Measurements from ENCODE around the gene GNPDA1.
"Not testable (repeated sequence)": the region's sequence is repeated elsewhere in the genome, so short reads cannot be mapped to it uniquely, and the experiment has no call there.

The GNPDA1 gene

DNA sequence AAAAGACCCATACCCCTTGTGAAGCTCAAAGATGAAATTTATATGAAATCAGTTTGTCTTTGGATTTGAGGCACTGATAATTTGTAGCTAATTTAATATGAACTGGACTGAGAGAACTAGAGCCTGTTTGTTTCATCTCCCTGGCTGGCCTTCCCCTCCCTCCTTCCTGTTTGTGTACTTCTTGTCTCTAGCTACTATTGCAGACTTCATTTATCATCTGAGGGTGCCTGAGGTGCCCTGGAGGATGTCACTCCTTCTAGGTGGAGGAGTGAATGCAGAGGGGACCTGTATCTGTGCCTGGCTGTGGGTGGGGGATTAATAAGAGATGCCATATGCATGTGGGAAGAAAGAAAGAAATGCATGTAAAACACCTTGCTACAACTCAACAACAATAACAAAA, 22.2 kb upstream of the GNPDA1 start:
- Mint-ChIP-seq H3K27me3 (peaks cover 40 to 59% of the 10 kb centered on the region in 2 donors), H3K4me3 (no peak overlapping the region), H3K27ac (no peak overlapping the region), H3K36me3 (no peaks in the 10 kb centered on the region), H3K4me1 (no peaks in the 10 kb centered on the region), H3K9me3 (no peaks in the 10 kb centered on the region)
- ATAC-seq (replicated peaks) (no peak), DNase-seq (no peak)

DNA sequence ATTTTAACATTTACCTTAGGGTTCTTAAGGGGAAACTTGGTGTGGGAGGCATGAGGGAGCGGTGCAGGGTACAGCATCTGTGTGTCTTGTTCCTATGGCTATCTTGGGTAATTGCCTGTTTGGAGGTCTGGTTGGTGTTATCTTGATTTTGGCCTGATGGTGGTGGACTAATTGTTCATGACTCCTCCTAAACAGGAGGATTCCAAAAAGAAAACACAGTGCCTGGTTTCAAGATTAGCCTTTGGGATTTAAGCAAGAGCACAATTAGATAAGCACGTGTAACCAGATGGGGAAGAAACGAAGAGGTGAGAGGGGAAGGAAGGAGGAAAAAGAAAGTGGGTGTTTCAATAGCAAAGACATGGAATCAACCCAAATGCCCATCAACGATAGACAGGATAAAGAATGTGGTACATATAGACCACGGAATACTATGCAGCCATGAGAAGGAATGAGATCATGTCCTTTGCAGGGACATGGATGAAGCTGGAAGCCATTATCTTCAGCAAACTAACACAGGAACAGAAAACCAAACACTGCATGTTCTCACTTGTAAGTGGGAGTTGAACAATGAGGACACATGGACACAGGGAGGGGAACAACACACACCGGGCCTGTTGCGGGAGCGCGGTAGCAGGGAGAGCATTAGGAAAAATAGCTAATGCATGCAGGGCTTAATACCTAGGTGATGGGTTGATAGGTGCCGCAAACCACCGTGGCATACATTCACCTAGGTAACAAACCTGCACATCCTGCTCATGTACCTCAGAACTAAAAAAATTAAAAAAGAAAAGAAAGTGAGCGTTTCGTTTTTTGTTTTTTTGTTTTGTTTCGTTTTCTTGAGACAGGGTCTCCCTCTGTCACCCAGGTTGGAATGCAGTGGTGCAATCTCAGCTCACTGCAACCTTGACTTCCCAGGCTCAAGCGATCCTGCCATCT, 21.1 kb upstream of the GNPDA1 start:
- not testable (repeated sequence) for ATAC-seq (replicated peaks); H3K27ac Mint-ChIP-seq; DNase-seq; H3K36me3 Mint-ChIP-seq; H3K4me3 Mint-ChIP-seq; H3K9me3 Mint-ChIP-seq; H3K4me1 Mint-ChIP-seq
- peaks cover 36 to 60% of the 10 kb centered on the region in 2 donors for H3K27me3 Mint-ChIP-seq

- Mint-ChIP-seq H3K27me3 (peaks cover 36 to 69% of the 10 kb centered on the region in 2 donors), H3K9me3 (no peaks in the 10 kb centered on the region), H3K4me3 (no peak overlapping the region), H3K27ac (no peak overlapping the region), H3K36me3 (no peaks in the 10 kb centered on the region), H3K4me1 (no peaks in the 10 kb centered on the region)
- DNase-seq: no peak
- no peak for ATAC-seq (replicated peaks)
These were observed 20.2 kb upstream of the GNPDA1 start for GRCh38 chr5:142032747-142033631.

GRCh38 chr5:142032150-142032549, 19.3 kb upstream of the GNPDA1 start:
- Mint-ChIP-seq H3K4me1 (no peaks in the 10 kb centered on the region), H3K9me3 (no peaks in the 10 kb centered on the region), H3K36me3 (no peaks in the 10 kb centered on the region), H3K27ac (no peak overlapping the region), H3K4me3 (no peak overlapping the region), H3K27me3 (peaks cover 31 to 62% of the 10 kb centered on the region in 2 donors)
- ATAC-seq (replicated peaks): no peak
- no peak for DNase-seq

GRCh38 chr5:142025637-142026036, 12.8 kb upstream of the GNPDA1 start:
- Mint-ChIP-seq H3K27ac (no peak overlapping the region), H3K4me3 (peak overlapping the region in 1 of 2 donors; percentile 82), H3K36me3 (no peaks in the 10 kb centered on the region), H3K4me1 (peaks cover 7 to 14% of the 10 kb centered on the region in 2 donors), H3K27me3 (peaks cover 12 to 30% of the 10 kb centered on the region in 2 donors), H3K9me3 (no peaks in the 10 kb centered on the region)
- ATAC-seq (replicated peaks) (no peak), DNase-seq (no peak)

DNA sequence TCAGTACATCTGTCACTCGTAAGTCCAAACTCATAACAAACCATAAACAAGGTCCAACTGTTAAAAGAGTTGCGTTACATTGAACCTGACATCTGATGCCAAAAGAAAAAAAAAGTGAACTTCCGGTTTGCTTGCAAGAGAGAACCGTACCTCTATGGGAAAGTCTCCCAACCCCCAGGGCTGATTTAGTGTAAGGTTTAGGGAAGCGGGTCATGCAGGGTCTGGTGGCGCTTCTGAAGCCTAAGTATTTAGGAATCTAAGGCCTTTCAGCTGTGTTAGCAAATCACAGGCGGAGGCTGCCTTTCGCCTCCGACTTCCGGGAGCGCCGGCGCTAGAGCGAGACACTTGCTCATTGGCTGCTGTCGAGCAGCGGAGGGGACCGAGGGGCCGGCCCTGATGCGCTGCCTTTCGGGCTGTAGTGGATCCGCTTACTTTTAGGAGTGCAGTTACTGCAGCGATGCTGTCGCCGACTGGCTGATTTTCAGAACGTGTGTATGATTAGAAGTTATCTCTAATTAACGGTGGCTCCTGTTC, 12.0 kb upstream of the GNPDA1 start:
- H3K36me3 Mint-ChIP-seq: peaks cover 0 to 4% of the 10 kb centered on the region in 2 donors
- peak overlapping the region; percentile 82 to 89 for H3K4me3 Mint-ChIP-seq
- peaks cover 7 to 14% of the 10 kb centered on the region in 2 donors for H3K4me1 Mint-ChIP-seq
- peaks cover 10 to 22% of the 10 kb centered on the region in 2 donors for H3K27me3 Mint-ChIP-seq
- peak; percentile 100 for ATAC-seq (replicated peaks)
- peak; percentile 78 for DNase-seq
- H3K9me3 Mint-ChIP-seq: peaks cover 3 to 5% of the 10 kb centered on the region in 2 donors
- peak overlapping the region; percentile 95 for H3K27ac Mint-ChIP-seq

- no peak for ATAC-seq (replicated peaks)
- peaks cover 0 to 4% of the 10 kb centered on the region in 2 donors for H3K36me3 Mint-ChIP-seq
- peaks cover 5% of the 10 kb centered on the region in 2 donors for H3K9me3 Mint-ChIP-seq
- peaks cover 9 to 14% of the 10 kb centered on the region in 2 donors for H3K4me1 Mint-ChIP-seq
- peaks cover 10 to 15% of the 10 kb centered on the region in 2 donors for H3K27me3 Mint-ChIP-seq
- DNase-seq: no peak
- no peak overlapping the region for H3K4me3 Mint-ChIP-seq
- H3K27ac Mint-ChIP-seq: no peak overlapping the region
These were observed 11.0 kb upstream of the GNPDA1 start for GRCh38 chr5:142023836-142024235.

- peaks cover 0 to 10% of the 10 kb centered on the region in 2 donors for H3K27me3 Mint-ChIP-seq
- peaks cover 33 to 43% of the 10 kb centered on the region in 2 donors for H3K4me1 Mint-ChIP-seq
- peaks cover 5% of the 10 kb centered on the region in 2 donors for H3K9me3 Mint-ChIP-seq
- ATAC-seq (replicated peaks): no peak
- H3K36me3 Mint-ChIP-seq: peaks cover 0 to 7% of the 10 kb centered on the region in 2 donors
- no peak overlapping the region for H3K4me3 Mint-ChIP-seq
- H3K27ac Mint-ChIP-seq: no peak overlapping the region
- DNase-seq: no peak
These were observed 7.4 kb upstream of the GNPDA1 start for GRCh38 chr5:142020122-142020659.

- Mint-ChIP-seq H3K9me3 (peaks cover 5% of the 10 kb centered on the region in 2 donors), H3K36me3 (peaks cover 0 to 7% of the 10 kb centered on the region in 2 donors), H3K4me3 (peak overlapping the region; percentile 26 to 62), H3K27ac (peak overlapping the region; percentile 31), H3K27me3 (peaks cover 0 to 10% of the 10 kb centered on the region in 2 donors), H3K4me1 (peaks cover 37 to 55% of the 10 kb centered on the region in 2 donors)
- DNase-seq: peak; percentile 49
- ATAC-seq (replicated peaks): peak; percentile 36 to 59
These were observed 5.1 kb upstream of the GNPDA1 start for GRCh38 chr5:142017832-142018427.

DNA sequence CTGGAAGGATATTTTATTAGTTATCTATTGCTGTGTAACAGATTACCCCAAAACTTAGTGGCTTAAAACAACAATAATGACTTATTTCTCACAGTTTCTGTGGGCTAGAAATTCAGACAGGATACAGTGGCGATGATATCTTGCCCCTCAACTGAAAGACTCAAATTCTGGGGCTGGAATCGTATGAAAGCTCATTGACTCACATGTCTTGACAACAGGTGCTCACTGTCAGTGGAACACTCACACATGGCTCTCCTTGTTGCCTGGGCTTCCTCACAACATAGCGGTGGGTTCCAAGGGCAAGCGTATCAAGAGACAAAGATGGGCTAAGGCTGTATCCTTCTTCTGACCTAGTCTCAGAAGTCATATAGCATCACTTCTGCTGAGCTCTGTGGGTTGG, 3.7 kb upstream of the GNPDA1 start:
- Mint-ChIP-seq H3K4me1 (peaks cover 43 to 67% of the 10 kb centered on the region in 2 donors), H3K4me3 (peak overlapping the region; percentile 54 to 65), H3K27ac (peak overlapping the region; percentile 95), H3K9me3 (peaks cover 5% of the 10 kb centered on the region in 2 donors), H3K36me3 (peaks cover 0 to 7% of the 10 kb centered on the region in 2 donors), H3K27me3 (peaks cover 0 to 5% of the 10 kb centered on the region in 2 donors)
- ATAC-seq (replicated peaks): peak; percentile 33 to 38
- DNase-seq: peak; percentile 31

DNA sequence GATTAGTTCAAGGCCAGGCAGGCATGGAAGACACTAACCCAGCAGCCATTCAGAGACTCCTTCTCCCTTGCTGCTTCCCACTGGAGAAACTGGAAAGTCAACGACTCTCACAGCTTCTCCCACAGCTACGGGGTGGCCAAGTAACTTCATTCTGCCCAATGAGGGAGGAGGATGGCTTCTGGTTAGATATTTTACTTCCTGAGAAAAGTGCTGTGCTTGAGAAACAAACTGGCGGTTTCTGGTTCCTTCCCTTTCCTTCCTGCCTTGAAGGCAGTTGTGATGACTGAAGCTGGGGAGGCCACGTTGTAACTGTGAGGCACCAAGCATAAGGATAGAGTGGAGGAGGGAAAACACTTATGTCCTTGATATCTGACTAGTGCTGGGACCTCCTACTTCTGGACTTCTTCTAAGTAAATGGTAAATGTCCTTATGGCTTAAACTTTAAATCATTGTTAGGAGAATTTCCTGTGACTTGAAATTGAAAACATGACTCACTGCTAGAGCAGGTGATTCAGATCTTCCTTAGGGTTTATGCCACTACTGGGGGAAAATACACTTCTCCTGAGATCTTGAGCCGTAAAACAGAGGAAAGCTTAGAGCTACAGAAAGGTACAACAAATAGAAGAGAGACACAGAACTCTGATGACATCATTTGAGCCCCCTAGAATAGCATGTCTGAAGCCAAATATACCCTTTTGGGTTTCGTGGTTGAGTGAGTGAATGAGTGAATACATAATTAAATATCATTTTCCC, 3.1 kb upstream of the GNPDA1 start:
- ATAC-seq (replicated peaks) (peak; percentile 62 to 66), DNase-seq (peak; percentile 26)
- Mint-ChIP-seq H3K4me3 (peak overlapping the region; percentile 26 to 43), H3K27ac (peak overlapping the region; percentile 95), H3K36me3 (peaks cover 2 to 7% of the 10 kb centered on the region in 2 donors), H3K9me3 (peaks cover 5% of the 10 kb centered on the region in 2 donors), H3K27me3 (peaks cover 0 to 5% of the 10 kb centered on the region in 2 donors), H3K4me1 (peaks cover 43 to 67% of the 10 kb centered on the region in 2 donors)

- Mint-ChIP-seq H3K4me3 (peak overlapping the region in 1 of 2 donors; percentile 4), H3K36me3 (peaks cover 3 to 4% of the 10 kb centered on the region in 2 donors), H3K27ac (peak overlapping the region; percentile 95), H3K9me3 (peaks cover 0 to 2% of the 10 kb centered on the region in 2 donors), H3K4me1 (peaks cover 43 to 67% of the 10 kb centered on the region in 2 donors), H3K27me3 (peaks cover 0 to under 1% of the 10 kb centered on the region in 2 donors)
- ATAC-seq (replicated peaks): peak; percentile 49 to 52
- DNase-seq: peak; percentile 54
These were observed 2.2 kb upstream of the GNPDA1 start for GRCh38 chr5:142014911-142015584.

Measured in stimulated activated naive B cell treated with anti-CD40 and anti-IgM and Interleukin-4, amounts not matched to agents 10 μg/mL and 1 μg/mL and 100 μg/mL, for 72 hours (primary cell).